GM19467 (cell line): ENCODE measurements around the gene PEF1.

ENCODE experiments used
- ATAC-seq: cut with Tn5 transposase; IDR thresholded peaks from one replicate; pipeline ENCODE4 v1.9.1; 2021; ENCODE audit warnings: mild to moderate bottlenecking, moderate library complexity; ENCODE audit not compliant: unreplicated experiment

The PEF1 gene, protein sequence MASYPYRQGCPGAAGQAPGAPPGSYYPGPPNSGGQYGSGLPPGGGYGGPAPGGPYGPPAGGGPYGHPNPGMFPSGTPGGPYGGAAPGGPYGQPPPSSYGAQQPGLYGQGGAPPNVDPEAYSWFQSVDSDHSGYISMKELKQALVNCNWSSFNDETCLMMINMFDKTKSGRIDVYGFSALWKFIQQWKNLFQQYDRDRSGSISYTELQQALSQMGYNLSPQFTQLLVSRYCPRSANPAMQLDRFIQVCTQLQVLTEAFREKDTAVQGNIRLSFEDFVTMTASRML

DNA sequence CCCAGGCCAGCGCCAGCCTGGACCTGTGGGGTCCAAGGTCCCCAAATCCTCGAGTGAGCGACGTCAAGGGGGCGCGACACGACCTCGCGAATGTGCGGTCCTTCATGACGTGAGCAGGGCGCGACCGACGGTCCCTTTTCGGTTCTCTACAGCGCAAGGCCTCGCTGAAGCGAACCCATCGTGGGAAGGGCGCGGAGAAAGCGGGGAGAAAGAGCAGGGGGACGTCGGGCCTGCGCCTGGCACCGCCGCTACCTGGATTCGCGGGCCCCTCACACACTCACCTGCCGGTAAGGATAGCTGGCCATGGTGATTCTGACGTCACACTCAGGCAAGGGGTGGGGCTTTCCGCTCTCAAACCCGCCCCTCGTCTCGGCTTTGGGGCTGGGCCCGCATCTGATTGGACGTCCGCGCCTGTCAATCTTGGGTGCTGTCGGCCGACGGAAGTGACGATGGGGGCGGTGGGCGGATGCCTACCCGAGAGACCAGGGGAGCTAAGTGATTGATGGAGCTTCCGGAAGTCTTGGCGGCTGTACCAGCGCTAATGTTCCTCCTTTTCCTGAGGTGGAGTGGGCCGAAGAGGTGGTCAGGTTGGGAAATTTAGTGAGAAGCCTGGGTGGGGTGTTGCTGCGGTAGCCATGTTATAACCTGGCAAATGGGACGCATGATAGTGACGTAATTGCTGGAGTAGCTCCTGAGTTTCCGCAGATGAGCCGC lies at the start of gene PEF1:
PEF1 (minus strand) TSS at position 317 of the 714 bp plus-strand sequence; CDS start at position 305, 12 bp downstream.
- ATAC-seq = peak; percentile 88

DNA sequence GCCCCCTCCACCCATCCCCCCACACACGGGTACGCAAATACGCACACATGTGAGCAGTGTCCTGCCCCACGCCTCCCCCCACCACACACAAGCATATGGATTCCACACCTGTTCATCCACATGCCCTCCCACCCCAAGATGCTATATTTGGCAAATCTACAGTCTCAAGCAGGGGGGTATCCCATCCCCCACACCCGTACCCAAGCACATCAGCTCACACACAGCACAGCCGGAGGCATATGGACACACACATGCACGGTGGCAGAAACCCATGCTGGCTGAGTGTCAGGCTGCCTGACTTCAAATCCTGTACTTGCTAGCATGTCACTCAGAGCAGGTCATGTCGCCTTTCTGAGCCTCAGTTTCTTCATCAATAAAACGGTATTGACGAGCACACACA lies 48.6 kb upstream of the PEF1 start:
- no peak for ATAC-seq

DNA sequence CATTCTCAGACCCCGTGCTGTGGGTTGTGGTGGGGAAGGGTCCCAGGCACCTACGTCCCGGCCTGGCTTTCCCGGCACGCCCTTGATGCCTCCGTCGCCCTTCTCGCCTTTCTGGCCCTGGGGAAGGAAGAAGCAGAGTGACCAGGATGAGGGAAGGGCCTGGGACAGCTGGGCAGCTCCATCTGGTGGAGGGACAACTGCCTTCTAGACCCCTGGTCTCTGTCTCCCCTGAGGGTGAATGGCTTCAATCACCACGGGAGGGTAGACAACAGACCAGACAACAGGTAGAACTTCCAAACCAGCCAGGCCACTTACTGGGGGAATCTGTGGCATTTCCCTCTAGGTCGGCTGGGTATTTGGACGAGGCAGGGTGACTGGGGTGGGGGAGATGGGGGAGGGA lies 47.3 kb upstream of the PEF1 start:
- no peak for ATAC-seq

DNA sequence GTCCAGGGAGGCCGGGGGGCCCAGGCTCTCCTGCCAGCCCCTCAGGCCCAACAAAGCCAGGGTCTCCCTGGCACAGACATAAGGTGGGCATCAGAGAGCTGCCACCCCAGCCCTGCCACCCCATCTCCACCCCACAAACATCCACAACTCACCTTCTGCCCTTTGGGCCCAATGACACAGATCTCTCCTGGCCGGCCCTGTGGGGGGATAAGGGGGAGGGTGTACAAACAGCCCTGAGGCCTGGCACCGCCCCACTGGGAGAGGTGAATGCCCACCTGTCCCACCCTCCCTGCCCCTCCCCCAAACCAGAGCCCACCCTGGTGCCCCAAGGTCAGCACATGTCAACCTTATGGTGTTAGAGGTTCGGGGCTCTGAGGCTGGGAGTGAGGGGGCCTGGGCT lies 46.8 kb upstream of the PEF1 start:
- ATAC-seq = no peak

DNA sequence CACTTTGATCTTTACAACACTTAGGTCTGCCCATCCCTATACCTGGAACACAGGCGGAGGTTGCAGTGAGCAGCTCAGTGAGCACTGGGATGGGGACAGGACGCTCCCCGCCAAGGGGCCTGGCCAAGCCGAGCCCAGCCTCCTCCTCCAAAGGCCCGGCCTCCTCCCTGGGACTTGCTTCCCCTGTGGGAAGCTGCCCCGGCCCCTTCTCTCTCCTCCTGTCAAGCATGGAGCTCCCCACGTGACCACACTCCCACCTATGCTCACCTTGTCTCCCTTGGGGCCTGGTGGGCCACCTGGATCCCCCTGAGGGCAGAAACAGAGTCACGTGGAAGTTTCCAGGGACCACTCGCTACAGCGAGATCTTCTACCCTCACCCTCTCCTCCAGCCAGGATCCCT lies 46.2 kb upstream of the PEF1 start:
- no peak for ATAC-seq

DNA sequence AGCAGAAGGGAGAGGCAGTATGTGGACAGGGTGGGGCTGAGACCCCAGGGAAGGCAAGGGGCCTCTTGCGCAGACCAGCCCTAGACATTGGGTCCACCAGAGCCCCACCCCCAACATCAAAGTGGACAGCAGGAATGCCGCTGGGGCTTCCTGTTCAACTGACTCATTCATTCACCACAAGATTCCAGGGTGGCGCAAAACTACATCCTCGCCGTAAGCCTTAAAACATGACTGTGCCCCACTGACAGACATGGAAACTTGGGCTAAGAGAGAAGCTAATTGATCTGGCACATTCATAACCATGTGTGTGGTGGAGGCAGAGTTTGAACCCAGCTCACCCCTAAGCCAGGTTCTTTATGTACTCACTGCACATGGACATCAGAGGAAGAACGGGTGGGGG lies 45.2 kb upstream of the PEF1 start:
- ATAC-seq = no peak

DNA sequence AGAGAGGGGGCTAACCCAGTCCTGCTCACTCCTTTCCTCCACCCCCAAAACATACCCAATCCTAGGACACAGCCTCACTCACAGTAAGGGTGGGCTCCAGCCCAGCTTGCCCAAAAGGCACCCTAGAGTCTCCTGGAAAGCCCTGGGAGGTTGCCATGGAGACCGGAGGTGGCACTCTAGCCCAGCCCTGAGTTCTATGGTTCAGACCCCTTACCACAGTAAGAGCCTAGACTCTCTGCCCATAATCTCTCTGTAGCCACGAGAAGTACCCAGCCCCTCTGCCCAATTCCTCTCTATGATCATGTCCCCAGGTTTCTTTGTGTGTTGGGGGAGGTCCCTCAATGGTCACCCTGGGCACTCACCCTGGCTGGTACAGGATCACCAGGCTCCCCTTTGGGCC lies 44.7 kb upstream of the PEF1 start:
- no peak for ATAC-seq

DNA sequence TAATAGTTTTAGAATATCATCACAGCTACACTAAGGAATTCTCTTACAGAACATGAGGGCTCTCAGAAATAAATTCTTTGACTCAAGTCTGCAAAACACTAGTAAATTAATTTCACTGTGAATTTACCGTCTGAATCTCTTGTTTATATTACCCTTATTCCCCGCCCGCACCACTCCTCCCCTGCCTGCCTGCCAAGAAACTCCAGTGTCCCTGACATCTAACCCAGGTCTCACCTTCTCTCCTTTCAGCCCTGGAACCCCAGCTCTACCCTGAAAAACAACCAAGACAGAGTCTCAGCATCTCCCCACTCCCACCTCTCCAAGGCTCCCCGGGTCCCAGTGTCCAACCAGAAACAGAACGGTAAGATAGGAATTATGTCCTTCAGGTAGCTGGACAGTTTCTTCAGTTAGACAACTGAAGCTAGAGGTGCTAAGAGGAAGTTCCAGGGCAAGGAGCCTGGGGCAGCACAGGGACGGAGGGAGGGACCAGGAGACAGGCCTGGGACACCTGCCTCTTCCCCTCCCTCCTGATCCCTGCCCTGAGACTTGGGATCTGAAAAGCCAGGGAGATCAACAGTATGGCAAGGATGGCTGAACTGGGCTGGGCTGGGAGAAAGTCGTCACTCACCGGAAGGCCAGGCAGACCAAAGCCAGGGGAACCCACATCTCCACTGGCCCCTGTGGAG lies 43.7 kb upstream of the PEF1 start:
- ATAC-seq = no peak

DNA sequence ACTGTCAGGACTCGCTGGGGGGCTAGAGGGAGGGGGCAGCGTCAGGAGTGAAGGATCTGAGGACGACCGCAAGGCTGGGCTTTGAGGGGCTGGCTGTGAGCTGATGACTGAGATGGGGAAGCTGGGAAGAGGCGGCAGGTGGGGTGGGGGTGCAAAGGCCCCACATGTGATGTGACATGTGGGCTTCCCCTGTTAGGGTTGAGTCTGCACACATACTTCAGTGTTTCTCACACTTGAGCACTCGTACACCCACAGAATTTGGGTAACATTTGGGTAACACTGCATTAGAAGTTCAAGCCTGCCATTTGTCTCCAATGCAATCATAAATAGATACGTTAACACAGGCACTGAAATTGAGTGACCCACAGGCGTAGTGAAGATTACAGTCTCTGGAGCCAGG lies 42.9 kb upstream of the PEF1 start:
- no peak for ATAC-seq

DNA sequence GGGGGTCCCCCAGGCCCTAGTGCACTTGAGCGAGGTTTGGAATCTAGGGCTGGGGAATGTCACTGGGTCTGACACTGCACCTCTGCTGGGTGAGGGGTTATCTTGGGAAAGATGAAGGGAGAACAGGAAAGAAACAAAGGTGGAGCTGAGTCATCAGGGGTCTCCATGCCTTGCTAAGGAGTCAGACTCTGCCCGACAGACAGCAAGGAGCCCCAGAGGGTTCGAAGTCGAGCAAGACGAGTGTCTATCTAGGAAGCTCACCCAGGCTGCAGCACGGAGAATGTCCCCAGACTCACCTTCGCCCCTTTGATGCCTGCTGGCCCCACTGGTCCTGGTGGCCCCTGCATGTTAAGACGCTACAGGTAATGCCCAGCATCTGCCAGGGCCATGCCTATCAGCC lies 41.1 kb upstream of the PEF1 start:
- no peak for ATAC-seq

DNA sequence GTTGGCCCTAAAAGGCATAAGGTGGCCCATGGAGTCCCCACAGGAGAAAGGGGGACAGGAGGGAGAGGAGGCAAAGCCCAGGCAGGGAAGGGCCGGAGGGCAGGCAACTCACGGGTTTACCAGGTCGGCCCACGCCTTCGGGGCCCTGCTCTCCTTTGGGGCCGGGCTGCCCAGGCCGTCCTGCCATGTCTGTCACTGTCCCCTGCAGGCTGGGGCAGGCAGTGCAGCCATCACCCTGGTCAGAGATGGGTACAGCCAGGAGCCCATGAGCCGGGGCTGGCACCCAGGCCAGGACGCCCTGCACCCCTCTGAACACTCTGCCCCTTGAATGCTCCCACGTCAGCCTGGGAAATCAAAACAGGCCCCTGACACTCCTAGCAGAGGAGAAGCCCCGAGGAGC lies 39.3 kb upstream of the PEF1 start:
- ATAC-seq = no peak

DNA sequence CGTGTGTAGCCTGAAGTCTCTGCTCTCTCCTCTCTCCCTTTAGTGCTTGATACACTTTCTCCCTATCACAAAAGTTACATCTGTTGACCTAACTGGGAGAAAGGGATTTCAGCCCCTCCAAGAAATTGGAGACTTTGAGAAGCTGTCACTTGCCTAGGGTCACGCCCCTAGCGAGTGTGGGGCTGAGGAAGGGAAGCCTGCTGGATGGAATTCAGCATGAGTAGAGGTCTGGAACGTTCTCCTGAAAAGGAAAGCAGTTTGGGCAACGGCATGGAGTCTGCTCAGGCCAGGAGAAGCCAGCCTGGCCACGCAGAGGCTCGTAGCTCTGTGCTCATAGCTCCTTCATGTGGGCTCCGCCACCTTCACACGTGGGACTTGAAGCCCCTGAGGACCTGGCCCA lies 36.7 kb upstream of the PEF1 start:
- ATAC-seq = no peak

DNA sequence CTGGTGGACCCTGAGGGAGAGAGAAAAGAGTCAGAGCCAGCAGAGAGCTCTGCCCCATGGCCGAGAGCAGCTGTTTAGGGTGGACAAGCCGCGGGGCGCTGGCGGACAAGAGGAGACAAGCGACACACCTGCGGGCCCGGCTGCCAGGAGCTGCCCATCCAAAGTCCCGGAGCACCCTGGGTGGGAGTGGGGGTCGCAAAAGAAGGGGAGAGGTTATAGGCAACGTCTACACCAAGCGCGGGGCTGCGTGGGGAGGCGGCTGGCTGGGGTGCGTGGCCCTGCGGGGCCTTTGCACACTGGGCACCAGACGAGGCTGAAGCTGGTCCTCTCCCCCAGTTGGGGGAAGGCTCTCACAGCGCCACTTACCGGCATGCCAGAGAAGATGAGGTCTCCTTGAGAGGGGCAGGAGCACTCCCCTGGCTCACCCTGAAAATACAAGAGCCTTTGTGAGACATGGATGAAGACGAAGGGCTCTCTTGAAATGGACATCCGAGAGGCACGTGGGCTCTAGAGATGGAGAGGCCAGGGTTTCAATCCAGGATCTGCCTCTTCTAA lies 35.1 kb upstream of the PEF1 start:
- no peak for ATAC-seq

DNA sequence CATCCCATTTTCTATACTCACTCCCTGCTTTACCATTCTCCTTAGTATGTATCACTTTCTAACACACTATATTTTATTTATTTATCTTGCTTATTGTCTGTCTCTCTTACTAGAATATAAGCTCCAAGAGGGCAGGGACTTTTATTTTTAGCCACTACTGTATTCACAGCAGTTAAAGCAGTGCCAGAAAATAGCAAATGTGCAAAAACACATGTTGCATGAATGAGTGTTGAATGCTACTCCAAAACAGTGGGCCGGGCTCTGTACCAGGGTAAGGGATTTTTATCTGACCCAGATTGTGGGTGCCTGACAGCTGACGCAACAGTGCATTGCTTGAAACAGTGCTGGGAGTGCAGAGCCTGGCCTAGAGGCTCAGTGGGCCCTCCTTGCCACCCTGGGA lies 34.4 kb upstream of the PEF1 start:
- ATAC-seq = no peak

DNA sequence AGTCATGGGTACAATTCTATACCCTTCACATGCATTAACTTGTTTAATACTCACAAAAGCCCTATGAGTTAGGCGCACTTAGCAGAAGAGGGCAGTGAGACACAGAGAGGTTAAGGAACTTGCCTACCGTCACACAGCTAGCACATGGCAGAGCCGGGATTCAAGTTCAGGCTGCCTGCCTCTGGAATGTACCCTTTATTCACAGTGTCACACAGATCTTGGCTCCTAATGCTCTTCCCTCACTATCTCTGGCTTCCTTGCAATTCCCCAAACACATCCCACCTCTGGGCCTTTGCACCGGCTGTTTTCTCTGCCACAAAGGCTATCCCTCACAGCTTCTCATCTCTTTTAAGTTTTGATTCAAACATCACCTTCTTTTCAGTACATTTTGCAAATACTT lies 34.0 kb upstream of the PEF1 start:
- ATAC-seq = no peak

DNA sequence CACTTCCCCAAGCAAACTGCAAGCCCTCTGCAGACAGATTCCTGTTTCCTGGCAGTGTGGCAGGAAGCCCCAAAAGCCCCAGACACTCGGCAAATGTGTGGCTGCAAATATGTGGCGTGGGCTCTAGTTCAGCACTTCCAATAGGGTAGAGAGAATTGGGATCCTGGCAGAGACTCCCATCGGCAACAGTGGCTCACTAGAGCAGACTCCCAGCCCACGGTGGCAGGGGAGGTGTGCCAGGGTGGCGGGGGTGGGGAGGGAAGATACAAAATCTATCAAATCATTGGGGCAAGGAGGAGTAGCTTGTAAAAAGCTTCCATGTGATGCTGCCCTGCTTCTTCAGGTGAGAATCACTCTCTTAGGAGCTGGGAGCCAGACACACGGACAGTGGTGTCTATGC lies 33.3 kb upstream of the PEF1 start:
- no peak for ATAC-seq

DNA sequence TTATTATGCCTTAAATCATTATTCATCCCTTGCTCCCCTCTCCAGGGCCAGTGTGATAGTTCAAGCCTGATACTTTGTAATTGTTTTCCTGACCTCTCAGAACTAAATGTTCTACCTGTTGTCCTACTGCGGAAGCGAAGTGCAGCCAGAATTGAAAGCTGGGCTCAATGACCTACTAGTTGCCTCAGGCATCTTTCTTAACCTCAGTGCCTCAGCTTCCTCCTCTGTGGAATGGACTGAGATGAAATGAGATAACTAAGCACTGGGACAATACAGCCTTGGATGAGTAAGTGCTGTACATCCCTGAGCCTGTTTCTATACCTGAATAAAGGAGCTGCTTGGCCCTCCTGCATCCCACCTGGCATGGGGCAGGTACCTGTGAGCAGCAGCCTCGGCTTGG lies 32.7 kb upstream of the PEF1 start:
- ATAC-seq = no peak

DNA sequence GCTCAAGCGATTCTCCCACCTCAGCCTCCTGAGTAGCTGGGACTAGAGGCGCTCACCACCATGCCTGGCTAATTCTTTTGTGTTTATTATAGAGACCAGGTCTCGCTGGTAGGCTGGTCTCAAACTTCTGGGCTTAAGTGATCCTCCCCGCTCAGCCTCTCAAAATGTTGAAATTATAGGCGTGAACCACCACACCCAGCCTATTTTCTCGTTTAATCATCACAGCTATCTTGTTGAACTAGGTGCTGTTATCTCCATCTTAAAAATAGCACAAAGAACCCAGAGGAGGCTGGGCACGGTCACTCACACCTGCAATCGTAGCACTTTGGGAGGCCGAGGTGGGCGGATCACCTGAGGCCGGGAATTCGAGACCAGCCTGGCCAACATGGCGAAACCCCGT lies 31.1 kb upstream of the PEF1 start:
- no peak for ATAC-seq

DNA sequence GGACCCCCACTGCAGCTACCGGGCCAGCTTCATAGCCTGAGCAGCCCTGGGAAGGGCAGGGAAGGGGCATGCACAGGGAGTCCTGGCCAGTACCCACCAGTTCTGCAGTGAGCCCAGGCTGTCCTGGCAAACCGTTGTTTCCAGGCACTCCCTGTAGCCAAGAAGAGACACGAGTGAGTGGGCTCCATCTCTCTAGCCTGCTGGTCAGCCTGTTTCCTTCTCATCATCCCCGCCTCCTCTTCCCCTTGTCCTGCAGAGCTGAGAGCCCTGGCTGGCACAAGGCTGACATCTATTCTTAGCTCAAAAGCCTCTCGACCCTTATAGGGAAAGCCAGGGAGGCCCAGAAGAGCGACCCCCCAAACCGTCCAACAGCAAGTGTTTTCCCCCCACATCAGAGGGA lies 30.5 kb upstream of the PEF1 start:
- ATAC-seq = no peak

DNA sequence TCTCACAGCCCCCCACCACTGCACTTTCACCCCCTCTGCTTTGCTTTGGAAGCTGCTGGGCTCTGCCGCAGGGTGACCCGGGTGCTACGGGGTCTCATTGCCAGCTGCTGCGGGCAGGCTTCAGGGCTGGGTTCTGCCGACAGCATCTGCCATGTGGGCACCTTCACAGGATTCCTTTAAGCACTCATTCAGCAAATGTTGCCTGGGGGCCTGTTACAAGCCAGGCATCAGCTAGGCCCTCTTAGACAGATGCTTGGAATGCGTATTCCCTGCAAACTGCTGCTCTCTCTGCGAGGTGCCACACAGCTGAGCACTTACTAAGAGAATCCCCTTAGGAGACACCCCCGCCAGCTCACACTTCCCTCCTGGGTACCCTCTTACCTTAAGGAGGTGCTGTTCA lies 29.9 kb upstream of the PEF1 start:
- no peak for ATAC-seq

DNA sequence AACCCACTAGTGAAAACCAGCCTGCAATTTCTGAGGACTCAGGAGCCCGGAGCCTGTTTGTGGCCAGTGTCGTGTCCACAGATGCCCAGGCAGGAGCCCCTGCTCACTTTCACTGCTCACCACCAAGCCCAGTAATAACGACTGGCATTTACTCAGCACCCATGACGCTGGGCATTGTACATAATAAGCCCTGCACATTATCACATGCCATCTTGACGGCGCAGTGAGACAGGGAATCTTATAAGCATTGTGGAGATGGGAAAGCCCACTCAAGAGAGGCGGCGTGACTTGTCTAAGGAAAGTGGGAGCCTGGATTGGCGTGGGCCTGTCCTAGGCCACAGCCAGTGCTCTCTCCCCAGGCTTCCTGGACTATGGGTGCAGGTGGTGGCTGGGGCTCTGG lies 28.8 kb upstream of the PEF1 start:
- no peak for ATAC-seq

DNA sequence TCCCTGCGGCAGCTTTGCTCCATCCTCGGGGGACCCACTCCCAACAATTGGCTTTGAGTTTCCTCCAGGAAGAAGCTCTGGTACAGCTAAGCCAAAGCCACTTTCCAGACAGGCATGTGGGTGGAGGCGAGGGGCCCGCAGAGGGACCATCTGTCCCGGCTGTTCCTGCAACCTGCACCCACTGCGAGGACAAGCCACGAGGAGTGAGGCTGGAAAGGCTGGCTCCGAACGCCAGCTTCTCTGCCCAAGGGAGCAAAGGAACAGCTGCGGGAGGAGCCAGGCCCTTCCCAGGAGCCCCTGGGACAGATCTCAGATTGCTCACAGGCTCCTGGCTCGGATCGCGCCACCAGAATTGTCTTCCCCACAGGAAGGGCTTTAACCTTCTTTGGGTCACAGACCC lies 28.3 kb upstream of the PEF1 start:
- no peak for ATAC-seq
